Upper lobe of right lung (tissue), 1 donor: ENCODE measurements around the gene HPCA. TPM values are rescaled to one million over a fixed set of nuclear protein-coding genes. Genes with fewer than 3 reads are reported as not detected.

Experiments used
- ATAC-seq: fragments of 200-7000 bp; cut with Tn5 transposase; one replicate; pipeline ENCODE4 v1.9.1; 2020; ENCODE audit warnings: mild to moderate bottlenecking, moderate library complexity
- DNase-seq: peaks from one replicate; pipeline ENCODE4 v3.0.0-alpha.2; 2020
- H3K27ac ChIP-seq: fragments of 200-600 bp; one replicate; pipeline ENCODE4 v1.8.0; 2022
- H3K27me3 ChIP-seq: fragments of 200-600 bp; one replicate; pipeline ENCODE4 v1.8.0; 2022; ENCODE audit warnings: mild to moderate bottlenecking
- H3K36me3 ChIP-seq: fragments of 200-600 bp; one replicate; pipeline ENCODE4 v1.8.0; 2022
- H3K4me1 ChIP-seq: fragments of 200-600 bp; one replicate; pipeline ENCODE4 v1.8.0; 2022
- H3K4me3 ChIP-seq: fragments of 200-600 bp; one replicate; pipeline ENCODE4 v1.8.0; 2022; ENCODE audit warnings: mild to moderate bottlenecking
- H3K9me3 ChIP-seq: fragments of 200-600 bp; one replicate; pipeline ENCODE4 v1.8.0; 2022
- intact Hi-C: fragments of 100-400 bp; cut with DNase I; formaldehyde crosslinking; loops from one replicate; pipeline ENCODE4 v1.11.0; 2022
- total RNA-seq: library from RNA; stranded (reverse); fragmentation: NEBNext Ultra II Directional; extraction: Animal tissue kit (Norgen Biotek cat#: 25700); gene quantifications from one replicate; pipeline ENCODE4 v1.2.1, GENCODE V29; 2021
- TF ChIP-seq, protein P1 (sequence below): fragments of 200-600 bp; IDR thresholded peaks from one replicate; pipeline ENCODE4 v1.8.0; 2022; ENCODE audit warnings: antibody characterized with exemption
- donor health status: DM: no; HTN: yes; CAD: no; lungs with severe emphysema.

The HPCA gene
- total RNA-seq, 1 donor from 2014 or later, result not detected

DNA sequence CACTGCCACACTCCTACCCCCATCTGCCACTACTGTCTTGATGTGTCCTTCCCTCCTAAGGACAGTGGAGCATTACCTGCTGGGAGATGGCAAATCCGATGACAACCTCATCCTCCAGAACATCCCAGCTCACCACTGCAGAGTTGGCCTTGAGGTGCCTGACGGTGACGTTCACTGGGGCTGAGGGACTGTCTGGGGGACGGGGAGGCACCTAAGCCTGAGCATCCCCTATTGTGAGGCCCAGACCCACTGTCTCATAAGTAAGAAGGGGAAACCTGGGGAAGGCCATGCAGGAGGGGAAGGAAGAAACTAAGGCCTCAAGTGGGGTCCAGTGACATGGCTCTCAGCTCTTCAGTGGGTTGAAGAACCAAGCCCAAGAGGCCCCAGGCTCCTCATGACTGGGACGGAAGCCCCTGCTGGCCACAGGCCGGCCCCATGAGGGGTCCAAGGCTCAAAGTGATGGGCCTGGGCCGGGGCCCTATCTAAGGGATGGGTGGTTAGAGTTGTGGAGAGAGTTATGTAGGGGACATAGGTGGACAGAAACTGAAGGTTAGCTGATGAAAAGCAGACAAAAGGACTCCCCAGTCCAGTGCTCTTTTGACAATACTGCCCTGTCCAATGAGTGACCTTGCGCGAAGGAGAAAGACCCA is 17.4 kb upstream of the HPCA start:
- TF ChIP-seq, protein P1, sequence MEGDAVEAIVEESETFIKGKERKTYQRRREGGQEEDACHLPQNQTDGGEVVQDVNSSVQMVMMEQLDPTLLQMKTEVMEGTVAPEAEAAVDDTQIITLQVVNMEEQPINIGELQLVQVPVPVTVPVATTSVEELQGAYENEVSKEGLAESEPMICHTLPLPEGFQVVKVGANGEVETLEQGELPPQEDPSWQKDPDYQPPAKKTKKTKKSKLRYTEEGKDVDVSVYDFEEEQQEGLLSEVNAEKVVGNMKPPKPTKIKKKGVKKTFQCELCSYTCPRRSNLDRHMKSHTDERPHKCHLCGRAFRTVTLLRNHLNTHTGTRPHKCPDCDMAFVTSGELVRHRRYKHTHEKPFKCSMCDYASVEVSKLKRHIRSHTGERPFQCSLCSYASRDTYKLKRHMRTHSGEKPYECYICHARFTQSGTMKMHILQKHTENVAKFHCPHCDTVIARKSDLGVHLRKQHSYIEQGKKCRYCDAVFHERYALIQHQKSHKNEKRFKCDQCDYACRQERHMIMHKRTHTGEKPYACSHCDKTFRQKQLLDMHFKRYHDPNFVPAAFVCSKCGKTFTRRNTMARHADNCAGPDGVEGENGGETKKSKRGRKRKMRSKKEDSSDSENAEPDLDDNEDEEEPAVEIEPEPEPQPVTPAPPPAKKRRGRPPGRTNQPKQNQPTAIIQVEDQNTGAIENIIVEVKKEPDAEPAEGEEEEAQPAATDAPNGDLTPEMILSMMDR, result no peak
- ATAC-seq, result no peak
- intact Hi-C loops, result no loop called here
- peaks cover 22% of the 10 kb centered on the region for H3K27me3 ChIP-seq
- no peaks in the 10 kb centered on the region for H3K4me1 ChIP-seq
- no peak for DNase-seq
- no peak overlapping the region for H3K4me3 ChIP-seq
- H3K27ac ChIP-seq, result no peak overlapping the region
- H3K36me3 ChIP-seq, result no peaks in the 10 kb centered on the region
- no peaks in the 10 kb centered on the region for H3K9me3 ChIP-seq

DNA sequence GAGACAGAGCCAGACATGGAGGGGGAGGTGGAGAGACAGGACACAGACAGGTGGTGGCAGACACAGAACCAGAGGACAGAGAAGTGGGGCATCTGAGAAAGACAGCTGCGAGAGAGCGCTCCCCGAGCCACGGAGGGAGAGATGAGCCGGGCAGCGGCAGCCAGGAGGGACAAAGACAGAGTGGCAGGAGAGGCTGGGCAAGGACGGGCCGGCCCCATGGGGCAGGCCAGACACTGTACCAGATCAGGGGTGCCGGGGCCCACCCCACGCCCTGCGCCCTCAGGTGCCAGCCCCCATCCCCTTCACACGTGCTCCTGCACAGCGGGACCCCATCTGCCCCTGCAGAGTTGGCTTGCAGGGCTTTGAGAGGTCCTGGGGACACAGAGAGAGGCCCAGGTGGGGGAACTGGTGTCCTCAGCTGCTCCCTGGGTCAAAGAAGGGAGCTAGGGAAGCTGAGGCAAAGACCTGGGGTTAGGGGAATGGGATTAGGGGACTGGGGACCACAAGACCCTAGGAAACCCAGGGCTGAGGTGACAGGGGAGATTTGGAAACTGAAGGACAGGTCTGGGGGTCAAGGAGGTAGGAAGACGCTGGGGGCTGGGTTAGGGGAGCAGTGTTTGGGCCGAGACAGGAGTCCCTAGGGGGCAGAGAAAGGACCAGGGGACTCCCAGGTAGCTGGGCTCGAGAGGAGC is 16.2 kb upstream of the HPCA start:
- H3K4me3 ChIP-seq, result peak overlapping the region; percentile 14
- DNase-seq, result no peak
- ATAC-seq, result no peak
- TF ChIP-seq, protein P1, result no peak
- no peaks in the 10 kb centered on the region for H3K4me1 ChIP-seq
- peaks cover 22% of the 10 kb centered on the region for H3K27me3 ChIP-seq
- no peaks in the 10 kb centered on the region for H3K36me3 ChIP-seq
- intact Hi-C loops, result no loop called here
- no peak overlapping the region for H3K27ac ChIP-seq
- H3K9me3 ChIP-seq, result no peaks in the 10 kb centered on the region

GRCh38 chr1:32870615-32871363 is 15.5 kb upstream of the HPCA start, which contains the start of gene FNDC5:
FNDC5 (minus strand) TSS chr1:32870912.
- peaks cover 22% of the 10 kb centered on the region for H3K27me3 ChIP-seq
- H3K27ac ChIP-seq, result no peak within 1 kb of the TSS
- no peaks in the 10 kb centered on the region for H3K36me3 ChIP-seq
- intact Hi-C loops, result no loop called here
- DNase-seq (no peak), ATAC-seq (peak; percentile 53)
- TF ChIP-seq, protein P1, result no peak
- H3K4me1 ChIP-seq, result no peaks in the 10 kb centered on the region
- H3K9me3 ChIP-seq, result no peaks in the 10 kb centered on the region
- H3K4me3 ChIP-seq, result peak within 1 kb of the TSS; percentile 38

GRCh38 chr1:32871364-32872191 is 14.7 kb upstream of the HPCA start:
- Histone ChIP-seq H3K4me3 (peak overlapping the region; percentile 38), H3K4me1 (peaks cover 2% of the 10 kb centered on the region), H3K9me3 (no peaks in the 10 kb centered on the region), H3K27me3 (peaks cover 27% of the 10 kb centered on the region), H3K36me3 (no peaks in the 10 kb centered on the region), H3K27ac (no peak overlapping the region)
- TF ChIP-seq, protein P1, result no peak
- no peak for ATAC-seq
- no peak for DNase-seq
- intact Hi-C loops, result no loop called here

DNA sequence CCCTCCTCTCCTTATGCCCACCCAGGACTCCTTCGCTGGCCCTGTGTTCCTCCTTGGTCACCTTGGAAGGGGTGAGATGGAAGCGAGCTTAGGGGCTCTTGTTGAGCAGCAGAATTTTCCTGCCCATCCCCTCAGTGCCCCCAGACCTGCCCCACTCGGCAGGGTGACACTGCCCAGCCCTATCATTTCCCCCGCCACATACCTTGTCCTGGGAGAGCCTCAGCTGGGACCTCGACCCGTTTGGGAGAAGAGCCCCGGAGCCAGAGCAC is 14.2 kb upstream of the HPCA start:
- Histone ChIP-seq H3K27ac (no peak overlapping the region), H3K9me3 (no peaks in the 10 kb centered on the region), H3K36me3 (no peaks in the 10 kb centered on the region), H3K4me3 (no peak overlapping the region), H3K27me3 (peaks cover 32% of the 10 kb centered on the region), H3K4me1 (peaks cover 4% of the 10 kb centered on the region)
- DNase-seq, result peak; percentile 46
- TF ChIP-seq, protein P1, result no peak
- ATAC-seq, result no peak
- intact Hi-C loops, result no loop called here
